Left ventricle myocardium superior (tissue), 1 donor: ENCODE data around the gene GGTLC1. TPM values are rescaled to one million over a fixed set of nuclear protein-coding genes. Genes with fewer than 3 reads are reported as not detected.

Source experiments
- total RNA-seq: library from RNA; stranded (reverse); fragmentation: NEBNext Ultra II Directional; extraction: Animal tissue kit (Norgen Biotek cat#: 25700); gene quantifications from one replicate; pipeline ENCODE4 v1.2.1, GENCODE V29; 2021
- donor health status: DM: no; HTN: yes; CAD: no; lungs with severe emphysema.

GGTLC1 gene
- total RNA-seq, 1 donor from 2014 or later, result not detected

Other genes with a start within 250 kb of the GGTLC1 start
- gene CST1, start 237.8 kb downstream of the GGTLC1 start, total RNA-seq, result not detected
- gene CST2, start 162.1 kb downstream of the GGTLC1 start, total RNA-seq, result not detected
- gene CST5, start 109.0 kb downstream of the GGTLC1 start, total RNA-seq, result not detected